GM19099 (cell line): Measurements from ENCODE around the gene TICRR.

Experiments
- POLR2A ChIP-seq: IDR thresholded peaks from 3 replicates; pipeline ENCODE4 v1.6.1; 2011; ENCODE audit warnings: low read depth; ENCODE audit not compliant: insufficient read length; ENCODE audit errors: extremely low read depth

TICRR gene

DNA sequence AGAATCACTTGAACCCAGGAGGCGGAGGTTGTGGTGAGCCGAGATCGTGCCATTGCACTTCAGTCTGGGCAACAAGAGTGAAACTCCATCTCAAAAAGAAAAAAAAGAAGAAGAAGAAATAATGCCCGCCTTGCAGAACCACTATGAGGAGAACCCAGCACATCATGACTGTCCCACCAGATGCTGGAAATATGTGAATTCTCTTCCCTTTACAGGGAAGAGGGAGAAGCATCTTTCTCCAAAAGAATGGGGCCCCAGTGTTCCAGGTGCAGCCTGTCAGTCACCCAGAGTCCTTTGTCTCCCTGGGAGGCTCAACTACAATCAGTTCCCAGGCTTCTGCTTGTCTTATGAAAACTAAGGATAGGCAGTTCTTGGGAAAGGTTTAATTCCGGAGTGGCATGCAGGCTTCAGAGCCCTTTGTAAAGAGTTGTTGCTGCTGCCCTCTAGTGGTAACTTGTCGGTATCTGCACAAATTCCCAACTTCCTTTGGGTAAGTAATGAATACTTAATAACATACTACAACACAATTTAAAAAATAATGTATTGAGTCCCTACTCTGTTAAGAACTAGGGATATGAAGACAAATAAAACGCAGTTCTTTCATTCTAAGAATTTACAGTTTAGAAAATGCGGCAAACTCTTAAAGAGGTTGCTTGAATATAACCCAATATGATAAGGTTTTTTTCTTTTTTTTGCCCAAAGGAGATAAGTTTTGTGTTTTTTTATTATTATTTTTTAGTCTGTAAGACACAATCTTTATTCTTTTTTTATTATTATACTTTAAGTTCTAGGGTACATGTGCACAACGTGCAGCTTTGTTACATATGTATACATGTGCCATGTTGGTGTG lies 18.6 kb upstream of the TICRR start:
- TF ChIP-seq POLR2A: no peak

DNA sequence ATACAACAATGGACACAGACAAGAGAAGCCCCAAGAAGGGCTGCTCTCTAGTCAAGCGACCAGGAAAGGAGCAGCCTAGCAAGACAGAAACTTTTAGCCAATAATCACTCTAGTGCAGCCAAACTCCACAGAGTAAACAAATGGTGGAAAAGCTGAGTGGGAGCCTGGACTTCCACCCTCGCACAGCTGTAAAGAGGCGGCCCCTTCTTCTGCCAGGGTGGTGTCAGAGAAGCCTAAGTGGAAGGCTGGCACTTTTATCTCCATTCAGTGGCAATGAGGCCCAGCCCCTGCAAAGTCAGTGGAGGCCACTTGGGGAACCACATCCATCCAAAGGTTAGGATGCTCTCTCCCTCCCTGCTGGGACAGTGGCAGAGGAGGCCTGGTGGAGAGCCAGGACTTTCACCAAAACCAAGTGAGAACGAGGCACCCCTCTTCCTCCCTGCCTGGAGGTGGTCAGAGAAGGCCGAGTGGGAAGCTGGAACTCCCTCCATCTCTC lies 15.5 kb upstream of the TICRR start:
- TF ChIP-seq POLR2A: no peak

DNA sequence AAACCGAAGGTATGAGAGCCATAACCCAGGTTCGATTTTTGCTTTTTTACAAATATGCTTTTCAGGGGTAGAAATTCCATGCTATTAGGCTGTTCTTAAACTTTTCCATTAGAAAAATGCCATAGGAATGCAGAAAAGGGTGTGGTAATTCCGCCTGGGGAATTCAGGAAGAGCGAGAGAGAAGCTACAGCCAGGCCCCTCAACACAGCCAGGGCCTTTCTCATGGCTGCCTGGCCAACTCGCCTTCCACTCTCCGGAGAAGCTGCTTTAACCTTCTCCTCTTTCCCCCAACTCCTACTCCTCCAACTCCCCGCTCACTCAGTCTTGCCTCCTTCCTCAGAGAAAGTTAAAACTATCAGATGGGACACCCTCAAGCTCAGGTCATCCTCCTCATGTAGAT lies 9.1 kb upstream of the TICRR start:
- no peak for TF ChIP-seq POLR2A

DNA sequence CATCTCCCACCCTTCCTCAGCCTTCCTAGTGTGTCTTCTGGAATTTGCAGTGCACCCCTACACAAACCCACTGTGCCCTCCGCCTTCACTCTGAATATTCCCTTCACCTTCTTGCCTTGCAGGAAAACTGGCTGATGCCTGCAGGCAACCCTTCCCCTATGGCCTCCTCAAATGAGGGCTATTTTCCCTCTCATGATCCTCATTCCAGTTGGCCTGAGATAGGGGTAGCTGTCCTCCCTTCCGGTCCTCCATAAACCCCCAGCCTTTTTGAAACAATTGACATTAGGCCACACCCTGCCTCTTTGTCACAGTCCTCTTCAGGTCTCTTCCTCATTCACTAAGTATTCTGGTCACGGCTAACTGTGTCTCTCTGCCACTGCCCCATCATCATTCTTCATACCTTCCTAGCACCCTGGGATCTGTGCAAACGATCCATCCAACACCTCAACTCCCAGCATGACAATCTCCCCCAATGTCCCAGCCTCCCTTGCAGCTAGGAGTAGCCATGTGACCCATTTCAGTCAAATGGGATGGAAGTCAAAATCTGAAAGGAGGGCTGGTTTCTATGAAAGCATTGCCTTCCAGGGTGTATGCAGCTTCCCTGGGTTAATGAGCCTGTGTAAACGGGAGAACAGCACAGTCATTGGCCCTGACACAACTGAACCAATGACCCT lies 8.5 kb upstream of the TICRR start:
- no peak for TF ChIP-seq POLR2A

DNA sequence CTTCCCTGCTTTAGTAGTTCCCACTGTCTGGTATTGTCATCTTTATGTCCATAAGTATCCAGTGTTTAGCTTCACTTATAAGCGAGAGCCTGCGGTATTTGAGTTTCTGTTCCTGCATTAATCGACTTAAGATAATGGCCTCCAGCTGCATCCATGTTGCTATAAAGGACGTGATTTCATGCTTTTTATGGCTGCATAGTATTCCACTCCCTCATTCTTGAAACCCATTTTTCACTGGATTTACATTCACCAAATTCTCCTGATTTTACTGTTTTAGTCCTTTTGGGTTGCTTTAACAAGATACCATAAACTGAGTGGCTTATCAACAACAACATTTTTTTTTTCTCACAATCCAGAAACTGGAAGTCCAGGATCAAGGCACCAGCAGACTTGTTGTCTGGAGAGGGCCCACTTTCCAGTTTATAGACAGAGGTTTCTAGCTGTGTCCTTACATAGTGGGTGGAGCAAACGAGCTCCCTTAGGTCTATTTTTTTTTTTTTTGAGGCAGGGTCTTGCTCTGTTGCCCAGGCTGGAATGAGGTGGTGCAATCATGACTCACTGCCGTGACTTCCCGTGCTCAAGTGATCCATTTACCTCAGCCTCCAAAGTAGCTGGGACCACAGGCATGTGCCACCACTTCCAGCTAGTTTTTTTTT lies 6.1 kb upstream of the TICRR start:
- TF ChIP-seq POLR2A: no peak

DNA sequence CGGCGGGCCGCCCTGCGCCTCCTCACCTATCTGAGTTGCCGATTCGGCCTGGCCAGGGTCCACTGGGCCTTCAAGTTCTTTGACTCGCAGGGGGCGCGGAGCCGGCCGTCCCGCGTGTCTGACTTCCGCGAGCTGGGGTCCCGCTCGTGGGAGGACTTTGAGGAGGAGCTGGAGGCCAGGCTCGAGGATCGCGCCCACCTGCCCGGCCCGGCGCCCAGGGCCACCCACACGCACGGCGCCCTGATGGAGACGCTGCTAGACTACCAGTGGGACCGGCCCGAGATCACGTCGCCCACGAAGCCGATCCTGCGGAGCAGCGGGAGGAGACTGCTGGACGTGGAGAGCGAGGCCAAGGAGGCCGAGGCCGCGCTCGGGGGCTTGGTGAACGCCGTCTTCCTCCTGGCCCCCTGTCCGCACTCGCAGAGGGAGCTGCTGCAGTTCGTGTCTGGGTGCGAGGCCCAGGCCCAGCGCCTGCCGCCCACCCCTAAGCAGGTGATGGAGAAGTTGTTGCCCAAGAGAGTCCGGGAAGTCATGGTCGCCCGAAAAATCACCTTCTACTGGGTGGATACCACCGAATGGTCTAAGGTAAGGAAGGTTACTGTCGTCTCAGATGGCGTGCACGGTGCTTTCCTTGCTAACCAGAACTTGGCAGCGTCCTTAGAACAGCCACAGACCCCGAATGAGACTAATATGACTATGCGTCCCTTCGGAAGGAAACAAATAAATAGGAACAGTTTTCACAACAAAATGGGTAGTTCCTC lies 567 bp downstream of the TICRR start:
- TF ChIP-seq POLR2A: no peak

DNA sequence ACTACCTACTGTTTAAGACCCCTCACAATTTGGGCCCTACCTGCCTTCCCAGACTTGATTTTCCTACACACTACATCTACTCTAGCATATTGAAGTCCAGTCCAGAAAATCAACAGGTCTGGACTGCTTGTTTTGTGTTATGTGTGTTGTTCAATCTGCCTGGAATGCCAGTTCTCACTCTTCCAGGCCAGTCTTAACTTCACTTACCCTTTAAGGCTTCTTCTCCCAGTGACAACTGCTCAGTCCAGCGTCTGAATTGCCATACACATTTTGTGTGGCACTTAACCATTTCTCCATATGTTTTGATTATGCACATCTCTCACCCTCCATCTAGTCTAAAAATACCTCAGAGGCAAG lies 1.1 kb downstream of the TICRR start:
- no peak for TF ChIP-seq POLR2A

DNA sequence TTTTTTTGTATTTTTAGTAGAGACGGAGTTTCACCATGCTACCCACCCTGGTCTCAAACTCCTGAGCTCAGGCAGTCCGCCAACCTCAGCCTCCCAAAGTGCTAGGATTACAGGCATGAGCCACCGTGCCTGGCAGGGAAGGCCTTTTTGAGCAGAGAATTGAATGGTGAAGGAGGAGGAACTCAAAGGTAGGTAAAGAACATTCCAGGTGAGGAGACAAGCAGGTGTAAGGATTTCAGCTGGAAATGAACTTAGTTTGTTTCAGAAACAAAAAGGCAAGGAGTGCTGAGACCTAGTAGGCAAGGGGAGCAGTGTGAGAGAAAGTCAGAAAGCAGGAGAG lies 2.5 kb downstream of the TICRR start:
- TF ChIP-seq POLR2A: no peak

DNA sequence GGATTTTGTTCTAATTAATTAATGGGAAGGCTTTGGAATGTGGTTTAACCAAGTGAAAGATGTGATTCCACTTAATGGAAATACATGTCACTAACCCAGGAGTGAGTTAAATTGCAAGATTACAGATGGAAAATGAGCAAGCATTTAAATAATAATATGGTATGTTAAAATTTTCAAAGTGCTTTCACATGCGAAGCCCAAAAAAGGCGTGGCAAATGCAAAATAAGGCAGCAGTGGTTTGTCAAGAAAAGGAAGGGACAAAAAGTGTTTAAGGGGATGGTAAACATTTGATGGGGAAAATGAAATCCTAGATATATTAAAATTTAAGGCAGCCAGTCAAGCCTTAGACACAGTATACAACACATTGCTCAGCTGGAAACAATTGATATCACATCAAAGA lies 2.9 kb downstream of the TICRR start:
- no peak for TF ChIP-seq POLR2A

DNA sequence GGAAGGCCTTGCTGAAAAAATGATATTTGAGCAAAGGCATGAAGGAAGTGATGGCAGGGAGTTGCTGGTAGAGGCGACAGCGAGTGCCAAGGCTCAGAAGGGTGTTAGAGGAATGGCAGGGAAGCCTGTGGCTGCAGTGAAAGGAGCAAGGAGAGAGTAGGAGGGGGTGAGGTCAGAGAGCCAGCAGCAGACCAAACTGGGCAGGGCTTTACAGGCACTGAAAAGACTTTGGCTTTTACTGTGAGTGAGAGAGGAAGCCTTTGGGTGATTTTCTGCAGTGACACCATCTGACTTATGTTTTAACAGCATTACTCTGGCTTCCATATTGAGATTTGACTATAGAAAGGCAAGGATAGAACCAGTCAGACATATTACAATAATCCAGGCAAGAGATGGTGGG lies 11.4 kb downstream of the TICRR start:
- no peak for TF ChIP-seq POLR2A

DNA sequence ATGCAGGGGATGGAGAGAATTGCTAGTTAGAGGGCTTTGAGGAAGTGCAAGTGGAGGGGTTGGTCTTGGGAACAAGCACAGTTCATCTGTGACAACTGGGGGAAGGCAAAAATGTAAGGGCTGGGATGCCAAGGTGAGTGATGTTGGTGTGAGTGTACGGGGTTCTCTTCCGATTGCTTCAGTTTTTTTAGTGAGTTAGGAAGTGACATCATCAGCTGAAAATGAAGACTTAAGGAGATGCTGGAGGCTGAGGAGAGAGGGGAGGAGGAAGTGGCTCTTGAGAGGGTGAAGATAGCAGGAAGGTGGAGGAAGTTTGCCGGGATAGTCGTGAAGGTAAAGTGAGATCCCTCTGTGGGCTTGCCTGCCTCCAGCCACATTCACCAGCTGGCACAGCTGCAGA lies 12.7 kb downstream of the TICRR start:
- TF ChIP-seq POLR2A: no peak

DNA sequence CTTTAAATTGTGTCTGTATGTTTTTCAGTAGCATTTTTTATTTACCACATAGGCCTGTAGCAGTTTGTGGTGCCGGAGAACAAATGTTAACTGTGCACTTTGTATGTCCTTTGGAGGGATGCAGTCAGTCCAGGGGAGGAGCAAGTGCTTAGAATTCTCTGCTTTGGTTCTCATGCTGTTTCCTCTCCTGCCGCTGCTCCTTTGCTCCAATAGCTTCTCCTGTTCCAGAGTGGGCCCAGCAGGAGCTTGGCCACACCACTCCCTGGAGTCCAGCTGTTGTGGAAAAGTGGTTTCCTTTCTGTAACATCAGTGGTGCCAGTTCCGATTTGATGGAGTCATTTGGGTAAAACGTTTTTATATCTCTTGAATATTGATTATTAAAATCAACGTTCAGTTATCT lies 16.6 kb downstream of the TICRR start:
- TF ChIP-seq POLR2A: no peak

DNA sequence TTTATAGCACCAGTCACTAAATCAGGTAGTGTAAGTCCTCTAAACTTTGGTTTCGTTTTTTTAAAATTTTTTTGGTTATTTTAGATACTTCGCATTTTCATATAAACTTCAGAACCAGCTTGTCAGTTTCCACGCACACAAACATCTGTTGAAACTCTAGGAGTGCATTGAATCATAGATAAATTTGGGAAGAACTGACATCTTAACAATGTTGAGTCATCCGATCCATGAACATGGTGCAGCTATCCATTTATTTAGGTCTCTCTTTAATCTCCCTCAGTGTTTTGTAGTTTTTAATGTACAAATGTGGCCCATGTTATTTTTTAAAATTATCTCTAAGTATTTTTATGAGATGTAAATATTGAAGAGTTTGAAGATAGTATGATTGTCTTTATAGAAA lies 17.7 kb downstream of the TICRR start:
- TF ChIP-seq POLR2A: no peak

DNA sequence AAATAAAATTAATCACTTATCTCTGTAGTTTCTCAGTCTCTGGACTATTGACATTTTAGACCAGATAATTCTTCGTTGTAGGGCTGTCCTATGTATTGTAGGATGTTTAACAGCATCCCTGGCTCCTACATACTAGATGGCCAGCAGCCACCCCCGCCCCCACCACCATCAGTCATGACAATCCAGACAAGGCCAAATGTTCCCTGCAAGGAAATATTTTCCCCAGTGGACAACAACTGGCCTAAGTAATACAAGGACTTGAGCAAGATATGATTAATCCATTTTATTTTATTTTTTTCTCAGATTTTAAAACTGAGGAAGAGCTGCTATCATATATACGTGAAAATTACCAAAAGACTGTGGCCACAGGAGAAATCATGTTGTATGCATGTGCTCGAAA lies 23.8 kb downstream of the TICRR start:
- no peak for TF ChIP-seq POLR2A

DNA sequence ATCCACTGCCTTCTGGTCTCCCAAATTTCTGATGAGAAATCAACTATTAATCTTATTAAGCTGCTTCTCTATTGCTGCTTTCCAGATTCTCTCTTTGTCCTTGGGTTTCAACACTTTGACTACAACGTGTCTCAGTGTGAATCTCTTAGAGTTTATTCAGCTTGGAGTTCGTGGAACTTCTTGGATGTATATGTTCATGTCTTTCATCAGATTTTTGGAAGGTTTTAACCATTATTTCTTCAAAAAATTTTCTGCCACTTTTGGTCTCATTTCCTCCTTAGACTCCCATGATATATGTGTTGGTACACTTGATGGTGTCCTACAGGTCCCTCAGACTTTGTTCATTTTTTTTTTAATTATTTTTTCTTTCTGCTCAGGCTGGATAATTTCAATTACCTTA lies 36.0 kb downstream of the TICRR start:
- TF ChIP-seq POLR2A: no peak

DNA sequence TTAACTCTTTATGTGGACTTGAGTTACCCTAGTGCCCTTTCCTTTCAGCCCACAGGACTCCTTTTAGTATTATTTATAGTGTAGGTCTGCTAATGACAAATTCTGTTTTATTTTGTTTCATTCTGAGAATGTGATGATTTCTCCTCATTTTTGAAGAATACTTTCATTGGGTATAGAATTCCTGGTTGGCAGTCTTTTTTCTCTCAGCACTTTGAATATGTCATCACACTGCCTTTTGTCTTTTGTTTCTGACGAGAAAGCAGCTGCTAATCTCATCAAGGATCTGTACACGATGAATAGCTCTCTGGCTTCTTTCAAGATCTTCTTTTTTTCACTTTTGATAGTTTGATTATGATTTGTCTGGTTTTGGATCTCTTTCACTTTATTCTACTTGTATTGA lies 37.8 kb downstream of the TICRR start:
- no peak for TF ChIP-seq POLR2A

DNA sequence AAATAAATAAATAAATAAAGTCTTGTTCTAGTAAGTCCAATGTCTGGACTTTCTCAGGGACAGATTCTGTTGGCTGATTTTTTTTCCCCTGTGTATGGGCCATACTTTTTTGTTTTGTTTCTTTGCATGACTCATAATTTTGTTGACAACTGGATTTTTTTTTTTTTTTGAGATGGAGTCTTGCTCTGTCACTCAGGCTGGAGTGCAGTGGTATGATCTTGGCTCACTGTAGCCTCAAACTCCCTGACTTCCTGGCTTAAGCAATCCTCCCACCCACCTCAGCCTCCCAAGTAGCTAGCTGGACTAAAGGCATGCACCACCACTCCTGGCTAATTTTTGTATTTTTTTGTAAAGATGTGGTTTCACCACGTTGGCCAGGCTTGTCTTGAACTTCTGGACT lies 38.9 kb downstream of the TICRR start:
- TF ChIP-seq POLR2A: no peak
